Effector CD8-positive, alpha-beta T cell (primary cell): Measurements from ENCODE around the gene USP13.
"Not testable (repeated sequence)": the region's sequence is repeated elsewhere in the genome, so short reads cannot be mapped to it uniquely, and the experiment has no call there.

Source experiments
- DNase-seq: peaks from one replicate; lab custom pipeline; 2025; lab: John Stamatoyannopoulos, UW

Gene USP13

GRCh38 chr3:179735321-179735720, 82.5 kb downstream of the USP13 start:
- DNase-seq: no peak

- DNase-seq: no peak
Measured at GRCh38 chr3:179738998-179739397, 86.2 kb downstream of the USP13 start.

- DNase-seq: no peak
Measured at GRCh38 chr3:179739816-179740594, 87.2 kb downstream of the USP13 start.

GRCh38 chr3:179743913-179744312, 91.1 kb downstream of the USP13 start:
- no peak for DNase-seq

- no peak for DNase-seq
Measured at GRCh38 chr3:179744667-179745066, 91.8 kb downstream of the USP13 start.

GRCh38 chr3:179745079-179745478, 92.2 kb downstream of the USP13 start:
- no peak for DNase-seq

GRCh38 chr3:179745716-179746115, 92.9 kb downstream of the USP13 start:
- no peak for DNase-seq

GRCh38 chr3:179750720-179751328, 98.0 kb downstream of the USP13 start:
- DNase-seq: no peak

- no peak for DNase-seq
Measured at GRCh38 chr3:179760944-179761343, 108.1 kb downstream of the USP13 start.

- no peak for DNase-seq
Measured at GRCh38 chr3:179765396-179765795, 112.6 kb downstream of the USP13 start.

- DNase-seq: no peak
Measured at GRCh38 chr3:179766416-179767133, 113.7 kb downstream of the USP13 start.

GRCh38 chr3:179768080-179768479, 115.2 kb downstream of the USP13 start:
- no peak for DNase-seq

GRCh38 chr3:179769411-179770247, 116.8 kb downstream of the USP13 start:
- DNase-seq: no peak

- DNase-seq: no peak
Measured at GRCh38 chr3:179771797-179772196, 119.0 kb downstream of the USP13 start.

- no peak for DNase-seq
Measured at GRCh38 chr3:179772297-179772696, 119.5 kb downstream of the USP13 start.

GRCh38 chr3:179775416-179776122, 122.7 kb downstream of the USP13 start:
- no peak for DNase-seq

- not testable (repeated sequence) for DNase-seq
Measured at GRCh38 chr3:179782841-179783240, 130.0 kb downstream of the USP13 start.

GRCh38 chr3:179788996-179789395, 136.2 kb downstream of the USP13 start:
- DNase-seq: no peak

- DNase-seq: no peak
Measured at GRCh38 chr3:179791793-179792192, 139.0 kb downstream of the USP13 start.

GRCh38 chr3:179794355-179794754, 141.5 kb downstream of the USP13 start:
- DNase-seq: no peak

- DNase-seq: no peak
Measured at GRCh38 chr3:179796421-179796820, 143.6 kb downstream of the USP13 start.
